Cardiac fibroblast (primary cell): ENCODE measurements around the gene CENPU.
"Not testable (repeated sequence)": the region's sequence is repeated elsewhere in the genome, so short reads cannot be mapped to it uniquely, and the experiment has no call there.

Experiments used
- DNase-seq, 2 donors: peaks; one replicate each; pipeline versions ENCODE4 v3.0.0 to v3.0.0-alpha.2; 2010; ENCODE audit warnings: low read depth in 2 of 2
- H3K4me3 ChIP-seq, 2 donors: replicated peaks in 1 of 2; 1 replicate in 1 of 2; 2 replicates in 1 of 2; pipeline ENCODE4 v1.5.1; 2011; ENCODE audit warnings: low read depth in 2 of 2, low read length in 2 of 2, mild to moderate bottlenecking in 2 of 2, moderate library complexity in 1 of 2
- CTCF ChIP-seq: IDR thresholded peaks from one replicate; pipeline ENCODE4 v1.5.1; 2011; ENCODE audit warnings: low read depth, mild to moderate bottlenecking, low read length, inconsistent platforms

CENPU gene

GRCh38 chr4:184744236-184744635 is 10.3 kb upstream of the CENPU start:
- TF ChIP-seq CTCF = no peak
- DNase-seq = no peak
- no peak overlapping the region for H3K4me3 ChIP-seq

- no peak for TF ChIP-seq CTCF
- no peak for DNase-seq
- H3K4me3 ChIP-seq = no peak overlapping the region
These were observed 9.8 kb upstream of the CENPU start for GRCh38 chr4:184743650-184744049.

- not testable (repeated sequence) for H3K4me3 ChIP-seq, DNase-seq
These were observed 7.8 kb upstream of the CENPU start for GRCh38 chr4:184741651-184742050.

GRCh38 chr4:184740980-184741391 is 7.1 kb upstream of the CENPU start:
- no peak overlapping the region for H3K4me3 ChIP-seq
- no peak for DNase-seq
- TF ChIP-seq CTCF = no peak

GRCh38 chr4:184739575-184739974 is 5.7 kb upstream of the CENPU start:
- H3K4me3 ChIP-seq, DNase-seq: not testable (repeated sequence)

GRCh38 chr4:184734758-184735157 is 862 bp upstream of the CENPU start:
- no peak for TF ChIP-seq CTCF
- peak overlapping the region in 1 of 2 donors; percentile 92 for H3K4me3 ChIP-seq
- no peak for DNase-seq

- no peak for TF ChIP-seq CTCF
- no peak overlapping the region for H3K4me3 ChIP-seq
- DNase-seq = peak in 1 of 2 donors; percentile 72
These were observed 1.8 kb downstream of the CENPU start for GRCh38 chr4:184732126-184732525.

- DNase-seq = no peak
- no peak for TF ChIP-seq CTCF
- H3K4me3 ChIP-seq = no peak overlapping the region
These were observed 2.8 kb downstream of the CENPU start for GRCh38 chr4:184731056-184731455.
